CMK (cell line): ENCODE measurements around the gene GBP2.

Source experiments
- DNase-seq: peaks from one replicate; pipeline ENCODE4 v3.0.0-alpha.2; 2010; ENCODE audit warnings: low read depth

GBP2 gene

DNA sequence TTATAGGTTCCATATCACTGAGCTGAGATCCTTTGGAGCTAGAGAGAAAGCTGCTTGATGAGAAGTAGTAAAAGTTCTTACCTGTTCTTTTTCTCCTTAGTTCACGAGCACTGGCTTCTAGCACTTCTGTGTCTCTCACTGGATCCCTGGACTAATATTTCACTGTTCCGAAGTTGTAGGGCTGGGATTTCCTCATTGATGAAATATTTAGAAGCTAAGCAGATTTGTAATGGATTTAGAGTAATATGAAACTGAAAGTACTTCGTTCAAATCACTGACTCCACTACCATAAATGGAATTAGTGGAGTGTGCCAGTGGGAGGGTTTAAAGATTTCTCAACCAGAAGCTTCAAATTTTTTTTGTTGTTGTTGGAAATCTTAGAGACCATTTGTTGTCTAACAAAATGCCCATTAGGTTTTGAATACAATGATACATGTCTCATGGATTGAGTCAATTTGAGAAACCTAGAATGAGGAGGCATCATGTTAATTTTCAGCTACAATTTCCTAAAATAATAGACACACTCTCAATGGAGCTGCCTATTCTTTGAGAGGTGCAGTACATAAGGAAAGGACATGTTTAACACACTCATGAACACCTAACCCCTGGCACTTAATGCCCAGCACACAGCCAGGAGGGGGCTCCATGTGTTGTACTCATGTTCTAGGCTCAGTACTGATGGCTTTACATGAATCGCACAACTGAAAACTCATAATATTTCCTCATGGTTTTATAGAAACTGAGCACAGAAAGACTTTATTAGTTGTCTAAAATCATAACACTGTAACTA is 60.6 kb downstream of the GBP2 start, which contains the start of gene GBP1:
Gene GBP1, minus strand, starts transcription at position 130 of the 790 bp plus-strand sequence. CDS start 1,974 bp downstream, outside the sequence.
- DNase-seq = no peak

DNA sequence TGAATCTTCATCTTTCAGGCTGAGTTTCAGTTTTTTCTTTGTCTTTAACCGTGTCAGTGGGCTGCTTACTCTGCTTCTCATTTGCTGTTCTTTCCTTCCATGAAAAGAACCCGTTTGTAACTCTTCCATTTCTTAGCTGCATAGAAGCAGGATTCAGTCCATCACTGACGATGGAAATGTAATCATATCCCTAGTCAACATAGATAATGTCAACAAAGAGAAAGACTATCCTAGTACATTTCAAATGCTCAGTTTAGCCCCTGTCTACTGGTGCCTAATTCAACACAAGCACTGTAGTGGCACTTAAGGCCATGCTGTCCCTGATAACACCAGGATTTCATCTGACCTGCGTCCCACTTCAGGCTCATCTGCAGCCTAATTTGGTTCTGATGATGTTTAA is 61.3 kb downstream of the GBP2 start:
- DNase-seq = no peak

DNA sequence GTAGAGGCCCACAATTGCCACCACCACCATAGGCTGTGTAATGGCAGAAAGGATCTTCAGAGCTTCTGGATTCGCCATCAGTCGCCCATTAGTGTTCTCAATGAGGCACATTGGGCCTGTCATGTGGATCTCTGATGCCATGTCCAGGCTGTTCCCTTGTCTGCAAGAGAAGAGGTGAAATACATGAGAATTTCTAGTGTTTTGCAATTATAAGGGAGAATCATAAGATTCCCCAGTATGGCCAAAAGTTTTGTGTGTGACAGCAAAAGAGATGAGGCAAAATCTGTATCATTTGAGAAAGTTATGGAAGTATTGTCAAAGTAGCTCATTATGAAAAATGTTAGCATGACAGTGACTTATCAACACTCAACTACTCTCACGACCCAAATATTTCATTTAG is 62.8 kb downstream of the GBP2 start:
- DNase-seq = no peak

DNA sequence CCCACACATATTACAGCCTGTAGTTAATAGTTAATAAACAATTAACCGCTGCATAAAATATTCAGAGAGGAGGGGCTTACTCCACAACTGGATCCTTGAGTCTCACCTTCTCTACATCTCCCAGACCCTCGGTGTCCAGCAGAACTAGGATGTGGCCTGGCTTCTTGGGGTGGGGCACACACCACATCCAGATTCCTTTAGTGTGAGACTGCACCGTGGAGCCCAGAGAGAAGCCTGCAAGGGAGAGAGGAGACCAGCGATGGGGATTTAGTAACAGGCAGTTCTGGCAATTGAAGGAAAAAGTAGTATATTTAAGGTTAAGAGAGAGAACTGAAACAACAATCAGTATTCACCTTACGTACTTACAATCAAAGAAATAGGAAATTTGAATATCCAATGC is 65.8 kb downstream of the GBP2 start:
- DNase-seq = no peak
